GM18861 (cell line): ENCODE data around the gene LRRC14B.

Experiments used
- ATAC-seq: cut with Tn5 transposase; IDR thresholded peaks from one replicate; pipeline ENCODE4 v1.9.1; 2021; ENCODE audit not compliant: unreplicated experiment

LRRC14B gene

GRCh38 chr5:173392-174290, 17.7 kb upstream of the LRRC14B start:
- no peak for ATAC-seq

GRCh38 chr5:174291-174600, 17.0 kb upstream of the LRRC14B start:
- no peak for ATAC-seq

GRCh38 chr5:174876-175465, 16.3 kb upstream of the LRRC14B start:
- ATAC-seq: no peak

- no peak for ATAC-seq
Observed at GRCh38 chr5:176296-176823, 14.9 kb upstream of the LRRC14B start.

- no peak for ATAC-seq
Observed at GRCh38 chr5:178110-178509, 13.2 kb upstream of the LRRC14B start.

- ATAC-seq: no peak
Observed at GRCh38 chr5:179401-179800, 11.9 kb upstream of the LRRC14B start.

- ATAC-seq: no peak
Observed at GRCh38 chr5:180286-180918, 10.9 kb upstream of the LRRC14B start.

- ATAC-seq: no peak
Observed at GRCh38 chr5:181160-181559, 10.1 kb upstream of the LRRC14B start.

GRCh38 chr5:181566-181965, 9.7 kb upstream of the LRRC14B start:
- no peak for ATAC-seq

GRCh38 chr5:182126-182525, 9.2 kb upstream of the LRRC14B start:
- no peak for ATAC-seq

- ATAC-seq: no peak
Observed at GRCh38 chr5:184471-184870, 6.8 kb upstream of the LRRC14B start.

GRCh38 chr5:185095-186070, 5.9 kb upstream of the LRRC14B start:
- ATAC-seq: no peak

GRCh38 chr5:186091-187041, 4.9 kb upstream of the LRRC14B start:
- no peak for ATAC-seq

GRCh38 chr5:187042-187431, 4.3 kb upstream of the LRRC14B start:
- ATAC-seq: no peak

GRCh38 chr5:187617-188451, 3.5 kb upstream of the LRRC14B start:
- no peak for ATAC-seq

GRCh38 chr5:188488-189481, 2.5 kb upstream of the LRRC14B start:
- ATAC-seq: peak; percentile 89

- ATAC-seq: no peak
Observed at GRCh38 chr5:189486-189885, 1.8 kb upstream of the LRRC14B start.

- ATAC-seq: no peak
Observed at GRCh38 chr5:189976-190365, 1.3 kb upstream of the LRRC14B start.
